Activated effector memory CD4-positive, alpha-beta T cell treated with Interleukin-2 at 50 U/mL for 16 hours (primary cell): ENCODE data around the gene TNIP1.

Experiments used
- DNase-seq: peaks from one replicate; pipeline ENCODE4 v3.0.0-alpha.2; 2020

TNIP1 gene

DNA sequence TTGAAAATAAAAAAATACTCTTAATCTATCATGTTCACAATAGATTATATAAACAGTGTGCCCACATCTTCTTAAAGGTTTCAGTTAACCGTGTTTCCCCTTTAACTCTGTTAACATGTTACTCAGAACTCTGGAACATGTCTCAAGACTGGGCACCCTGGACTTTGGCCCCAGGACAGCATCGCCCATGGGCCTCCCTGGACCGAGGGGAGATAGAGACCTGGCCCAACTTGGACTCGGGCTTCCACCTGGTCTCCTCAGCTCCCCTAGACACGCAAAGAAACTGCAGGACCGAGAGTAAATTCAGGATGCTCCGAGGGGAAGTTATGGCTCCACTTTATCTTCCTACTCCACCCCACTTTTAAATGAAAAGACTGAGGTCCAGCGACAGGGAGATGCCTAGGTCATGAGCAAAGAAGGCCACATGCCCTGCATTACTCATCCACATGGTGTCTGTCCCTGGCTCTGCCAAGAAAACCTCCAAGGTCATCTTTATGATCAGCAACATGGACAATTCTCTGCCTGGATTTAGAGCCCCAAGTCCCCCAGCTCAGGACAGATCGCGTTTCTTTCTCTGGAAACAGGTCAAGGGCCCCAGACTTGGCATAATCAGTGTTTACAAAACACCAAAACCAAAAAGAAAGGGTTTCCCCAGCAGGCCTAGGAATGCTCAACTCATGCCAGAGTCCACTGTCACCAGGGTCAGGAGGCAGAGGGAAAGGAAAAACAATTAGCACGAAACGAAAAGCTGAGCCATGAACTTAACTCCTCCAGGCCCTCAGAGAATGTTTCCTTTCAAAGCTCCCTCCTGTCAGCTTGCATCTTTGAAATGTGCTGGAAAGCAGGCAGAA lies 43.0 kb downstream of the TNIP1 start:
- no peak for DNase-seq

GRCh38 chr5:151036556-151036955 lies 44.3 kb downstream of the TNIP1 start:
- DNase-seq: no peak

GRCh38 chr5:151034422-151035379 lies 46.1 kb downstream of the TNIP1 start:
- DNase-seq: no peak

GRCh38 chr5:151033217-151033934 lies 47.5 kb downstream of the TNIP1 start:
- no peak for DNase-seq

DNA sequence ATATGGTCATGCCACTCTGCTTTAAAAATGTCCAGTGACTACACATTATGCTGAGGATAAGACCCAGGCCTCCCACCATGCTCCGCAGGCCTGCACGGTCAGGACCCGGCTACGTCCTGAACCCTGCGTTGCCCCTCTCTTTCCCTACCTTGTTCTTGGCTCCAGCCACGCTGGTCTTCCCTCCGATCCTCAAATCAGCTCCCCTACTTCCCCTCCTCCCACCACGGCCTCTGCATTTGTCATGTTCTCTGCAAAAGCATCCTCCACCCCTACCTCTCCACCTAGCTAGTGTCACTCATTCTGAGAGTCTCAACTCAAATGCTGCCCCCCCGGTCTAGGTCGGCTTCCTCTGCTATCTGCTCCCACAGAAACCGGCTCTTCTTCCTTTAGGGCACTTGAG lies 49.3 kb downstream of the TNIP1 start:
- no peak for DNase-seq

DNA sequence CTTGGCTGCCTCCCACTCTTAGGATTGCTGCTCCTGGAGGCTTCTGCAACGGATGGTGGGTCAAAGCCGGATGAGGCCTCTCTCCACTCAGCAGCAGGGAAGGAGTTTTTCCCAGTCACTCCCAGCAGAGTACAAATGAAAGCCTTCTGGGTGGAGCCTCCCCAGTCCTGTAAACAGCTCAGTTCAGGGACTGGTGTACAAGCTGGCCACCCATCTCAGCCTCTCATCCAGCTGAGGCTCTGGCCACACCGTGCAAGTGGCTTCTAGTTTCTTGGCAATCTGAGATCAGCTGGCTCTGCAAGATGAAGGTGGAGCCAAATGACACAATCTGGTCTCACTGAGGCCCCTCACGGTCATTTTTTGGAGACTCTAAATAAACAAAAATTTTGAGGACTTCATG lies 50.5 kb downstream of the TNIP1 start:
- no peak for DNase-seq

- DNase-seq: no peak
Measured at GRCh38 chr5:151030056-151030336, 50.8 kb downstream of the TNIP1 start.

DNA sequence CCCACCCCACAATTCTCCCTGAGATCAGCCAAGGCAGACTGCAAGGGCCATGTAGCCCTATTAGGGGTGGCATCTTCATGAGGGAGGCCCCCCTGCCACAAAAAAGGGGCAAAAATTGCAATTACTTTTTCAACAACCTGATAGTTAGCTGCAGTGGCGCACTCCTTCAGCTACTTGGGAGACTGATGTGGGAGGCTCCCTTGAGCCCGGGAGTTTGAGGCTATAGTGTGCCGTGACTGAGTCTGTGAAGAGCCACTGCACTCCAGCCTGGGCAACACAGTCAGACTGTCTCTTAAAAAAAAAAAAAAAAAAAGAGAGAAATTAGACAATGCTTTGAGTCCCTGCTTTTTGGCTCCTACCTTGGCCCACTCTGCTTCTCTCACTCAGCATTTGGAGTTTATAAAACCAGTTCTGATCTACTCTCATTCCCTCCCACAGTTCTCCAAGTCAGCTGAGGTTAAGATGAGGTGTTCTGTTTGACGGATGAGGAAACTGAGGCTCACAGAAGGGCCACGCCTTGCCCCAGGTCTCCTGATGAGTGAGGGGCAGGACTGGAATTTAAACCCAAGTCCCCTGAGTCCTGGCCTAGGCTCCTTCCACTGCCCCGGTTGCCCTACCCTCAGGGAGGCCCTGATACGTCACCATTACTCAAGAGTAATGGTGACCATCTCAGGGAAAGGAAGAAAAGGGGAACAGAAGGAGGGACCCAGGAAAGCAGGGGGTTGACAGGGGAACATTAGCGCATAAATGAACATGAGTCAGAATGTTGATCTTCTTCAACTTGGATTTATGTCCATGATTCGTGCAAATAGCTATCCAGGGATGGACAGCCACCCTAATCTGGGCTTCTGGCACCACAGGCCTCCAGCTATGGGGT lies 51.4 kb downstream of the TNIP1 start:
- DNase-seq: no peak

DNA sequence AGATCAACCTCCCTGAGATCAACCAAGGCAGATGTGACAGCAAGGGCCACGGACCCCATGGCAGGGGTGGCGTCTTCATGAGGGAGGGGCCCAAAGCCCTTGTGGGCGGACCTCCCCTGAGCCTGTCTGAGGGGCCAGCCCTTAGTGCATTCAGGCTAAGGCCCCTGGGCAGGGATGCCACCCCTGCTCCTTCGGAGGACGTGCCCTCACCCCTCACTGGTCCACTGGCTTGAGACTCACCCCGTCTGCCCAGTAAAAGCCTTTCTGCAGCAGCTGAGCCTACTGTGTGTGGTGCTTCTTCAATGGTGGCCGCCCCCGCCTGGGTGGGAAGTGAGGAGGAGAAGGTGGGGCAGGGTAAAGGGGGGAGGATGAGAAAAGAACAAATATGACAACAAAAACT lies 52.1 kb downstream of the TNIP1 start:
- DNase-seq: no peak

DNA sequence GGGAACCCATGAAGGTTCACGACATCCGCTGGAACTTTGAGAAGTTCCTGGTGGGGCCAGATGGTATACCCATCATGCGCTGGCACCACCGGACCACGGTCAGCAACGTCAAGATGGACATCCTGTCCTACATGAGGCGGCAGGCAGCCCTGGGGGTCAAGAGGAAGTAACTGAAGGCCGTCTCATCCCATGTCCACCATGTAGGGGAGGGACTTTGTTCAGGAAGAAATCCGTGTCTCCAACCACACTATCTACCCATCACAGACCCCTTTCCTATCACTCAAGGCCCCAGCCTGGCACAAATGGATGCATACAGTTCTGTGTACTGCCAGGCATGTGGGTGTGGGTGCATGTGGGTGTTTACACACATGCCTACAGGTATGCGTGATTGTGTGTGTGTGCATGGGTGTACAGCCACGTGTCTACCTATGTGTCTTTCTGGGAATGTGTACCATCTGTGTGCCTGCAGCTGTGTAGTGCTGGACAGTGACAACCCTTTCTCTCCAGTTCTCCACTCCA lies 52.8 kb downstream of the TNIP1 start:
- DNase-seq: no peak

DNA sequence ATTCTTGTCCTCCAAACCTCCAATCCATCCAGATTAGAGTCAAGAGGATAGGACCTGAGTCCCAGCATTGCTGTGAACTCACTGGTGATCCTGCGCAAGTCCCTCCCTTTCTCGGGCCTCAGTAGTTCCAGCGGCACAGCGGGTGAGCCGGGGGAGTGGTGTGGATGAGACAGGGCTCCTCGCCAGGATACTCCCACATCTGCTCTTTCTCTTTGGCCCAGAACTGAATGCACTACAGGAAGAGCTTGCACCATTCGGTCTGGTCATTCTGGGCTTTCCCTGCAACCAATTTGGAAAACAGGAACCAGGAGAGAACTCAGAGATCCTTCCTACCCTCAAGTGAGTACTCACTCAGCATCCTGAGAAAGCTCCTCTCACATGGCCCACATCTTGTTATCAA lies 54.2 kb downstream of the TNIP1 start:
- no peak for DNase-seq

GRCh38 chr5:151026088-151026487 lies 54.7 kb downstream of the TNIP1 start:
- no peak for DNase-seq

GRCh38 chr5:151025250-151025606 lies 55.6 kb downstream of the TNIP1 start:
- no peak for DNase-seq

DNA sequence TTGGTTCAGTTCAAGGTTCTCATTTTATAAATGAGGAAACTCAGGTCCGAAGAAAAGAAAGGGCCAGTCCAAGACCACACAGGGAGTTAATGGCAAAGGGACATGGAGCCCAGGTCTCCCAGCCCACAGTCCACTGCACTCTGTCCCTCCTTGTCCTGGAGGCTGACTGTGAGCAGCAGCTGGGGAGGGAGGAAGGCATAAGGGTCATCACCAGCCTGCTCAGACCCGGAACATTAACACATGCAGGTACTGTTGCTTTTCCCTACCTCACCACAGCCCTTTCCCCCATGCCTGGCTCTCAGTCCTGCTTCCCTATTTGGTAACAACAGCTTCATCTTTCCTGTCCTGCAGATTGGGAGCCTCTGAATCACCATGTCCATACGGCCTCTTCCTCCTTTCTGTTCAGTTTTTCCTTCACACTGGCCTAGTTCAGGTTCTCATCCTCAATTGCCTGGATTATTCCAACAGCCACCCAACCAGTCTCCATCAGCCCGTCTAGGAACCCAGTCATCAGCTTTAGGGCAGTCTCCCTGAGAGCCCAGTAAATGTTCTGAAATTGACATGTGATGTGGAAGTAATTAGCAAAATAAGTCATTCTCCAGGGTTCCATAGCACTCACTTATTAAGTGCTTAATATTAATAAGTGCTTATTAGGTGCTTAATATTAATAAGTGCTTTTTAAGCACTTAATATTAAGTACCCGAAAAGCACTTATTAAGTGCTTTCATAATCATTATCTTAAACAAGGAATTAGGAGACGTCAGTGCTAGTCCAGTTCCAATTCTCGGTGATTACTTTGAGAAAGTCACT lies 56.2 kb downstream of the TNIP1 start:
- no peak for DNase-seq

DNA sequence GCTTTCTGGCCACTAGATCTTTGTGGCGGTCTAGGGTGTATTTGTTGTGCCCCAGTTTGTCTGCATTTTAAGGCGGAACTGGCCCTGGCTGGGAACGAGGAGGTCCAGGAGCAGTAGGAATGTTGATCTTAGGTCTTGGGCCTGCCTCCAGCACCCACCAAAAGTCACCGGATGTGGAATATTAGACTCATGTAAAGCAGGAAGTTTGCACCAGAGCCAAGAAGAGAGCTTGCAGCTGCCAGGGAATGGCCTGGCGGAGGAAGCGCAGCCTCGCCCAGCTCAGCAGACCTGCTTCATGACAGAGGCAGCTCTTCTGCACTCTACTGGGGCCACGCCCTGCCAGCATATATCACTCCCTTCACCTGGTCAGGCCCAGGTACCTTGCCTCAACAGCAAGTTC lies 57.2 kb downstream of the TNIP1 start:
- no peak for DNase-seq

DNA sequence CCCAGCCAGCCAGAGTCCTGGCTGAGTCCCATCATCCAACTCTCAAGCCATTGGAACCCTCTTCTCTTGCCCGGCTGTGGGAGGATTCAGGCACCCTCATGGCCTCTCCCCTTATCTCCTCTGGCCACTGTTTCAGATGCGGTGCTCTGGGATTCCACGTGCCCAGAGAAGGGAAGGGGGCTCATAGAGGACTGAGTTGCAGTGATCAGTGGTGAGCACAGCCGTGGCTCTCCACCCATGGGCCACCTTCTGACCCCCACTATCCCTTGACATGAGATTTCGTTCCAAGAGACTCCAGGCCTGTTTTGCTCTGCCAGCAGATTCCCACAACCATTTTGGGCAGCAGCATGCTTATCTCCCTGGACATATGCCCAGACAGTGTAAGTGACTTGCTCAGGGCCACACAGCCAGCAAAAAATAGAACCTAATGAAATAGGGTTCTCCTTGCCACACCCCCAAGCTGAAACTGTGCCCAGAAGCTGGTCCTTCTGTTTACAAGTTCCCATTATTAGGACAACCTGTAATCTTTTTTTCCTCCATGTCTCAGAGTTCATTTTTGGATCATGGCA lies 57.7 kb downstream of the TNIP1 start:
- no peak for DNase-seq

DNA sequence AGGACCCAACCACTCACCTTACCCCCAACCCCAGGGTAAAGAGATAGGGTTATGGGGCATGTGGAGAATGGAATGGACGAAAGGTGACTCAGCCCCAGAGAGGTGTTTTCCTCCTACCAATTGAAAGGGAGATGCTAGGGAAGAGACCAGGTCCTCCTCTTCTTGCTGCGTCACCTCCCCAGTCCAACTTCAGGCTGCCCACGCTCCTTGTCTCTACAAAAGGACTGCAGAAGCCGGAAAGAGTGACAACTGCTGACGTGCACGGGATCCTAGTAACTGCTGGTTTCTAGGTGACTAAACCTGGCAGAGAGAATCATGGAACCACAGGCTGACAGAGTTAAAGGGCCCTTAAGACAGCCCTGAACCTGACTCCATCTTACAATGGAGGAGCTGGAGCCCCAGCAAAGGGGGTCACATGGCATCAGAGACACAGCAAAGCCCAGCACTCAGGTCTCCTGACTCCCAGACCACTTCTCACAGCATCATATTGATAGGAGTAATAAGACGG lies 58.3 kb downstream of the TNIP1 start:
- no peak for DNase-seq

DNA sequence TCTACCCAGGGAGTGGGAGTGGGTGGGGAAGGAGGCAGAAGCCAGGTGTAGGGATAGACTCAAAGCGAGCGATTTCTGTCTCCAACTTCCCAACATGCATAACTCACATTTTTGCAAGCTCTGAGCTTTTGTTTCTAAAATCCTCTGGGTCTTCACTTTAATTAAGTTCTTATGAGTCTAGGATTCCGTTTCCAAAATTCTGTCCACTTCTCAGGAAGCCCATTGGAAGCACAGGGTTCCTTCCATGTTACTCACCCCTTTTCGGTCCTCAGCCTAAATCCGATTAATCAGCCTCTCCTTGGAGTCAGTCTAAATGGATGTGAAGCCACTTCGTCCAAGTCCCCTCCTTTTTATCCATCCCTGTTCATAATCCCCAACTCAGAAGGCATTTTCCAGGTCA lies 59.1 kb downstream of the TNIP1 start:
- no peak for DNase-seq

- DNase-seq: no peak
Measured at GRCh38 chr5:151020304-151021110, 60.3 kb downstream of the TNIP1 start, which contains the start of gene GPX3. GPX3 (plus strand) TSS chr5:151020591; CDS start chr5:151020655, 64 bp downstream.

DNA sequence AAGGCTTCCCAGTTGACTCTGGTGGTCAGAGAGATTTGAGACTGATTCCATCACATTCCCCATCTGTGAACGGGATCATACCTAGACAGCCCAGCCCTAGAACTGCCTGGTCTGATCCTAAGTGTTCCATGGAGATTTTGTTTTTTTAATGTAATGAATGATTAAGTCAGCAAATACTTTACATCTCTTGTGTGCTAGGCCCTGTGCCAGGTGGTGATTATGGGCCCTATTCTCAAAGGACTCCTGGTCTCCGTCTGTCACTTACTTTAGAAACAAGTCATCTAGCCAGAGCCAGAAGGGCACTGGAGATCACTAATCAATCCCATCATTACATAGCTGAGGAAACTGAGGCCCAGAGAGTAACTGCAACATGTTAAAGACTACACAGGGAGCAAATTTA lies 61.5 kb downstream of the TNIP1 start:
- DNase-seq: no peak
